ENCODE measurements around the gene TENT5C.

Gene TENT5C

DNA sequence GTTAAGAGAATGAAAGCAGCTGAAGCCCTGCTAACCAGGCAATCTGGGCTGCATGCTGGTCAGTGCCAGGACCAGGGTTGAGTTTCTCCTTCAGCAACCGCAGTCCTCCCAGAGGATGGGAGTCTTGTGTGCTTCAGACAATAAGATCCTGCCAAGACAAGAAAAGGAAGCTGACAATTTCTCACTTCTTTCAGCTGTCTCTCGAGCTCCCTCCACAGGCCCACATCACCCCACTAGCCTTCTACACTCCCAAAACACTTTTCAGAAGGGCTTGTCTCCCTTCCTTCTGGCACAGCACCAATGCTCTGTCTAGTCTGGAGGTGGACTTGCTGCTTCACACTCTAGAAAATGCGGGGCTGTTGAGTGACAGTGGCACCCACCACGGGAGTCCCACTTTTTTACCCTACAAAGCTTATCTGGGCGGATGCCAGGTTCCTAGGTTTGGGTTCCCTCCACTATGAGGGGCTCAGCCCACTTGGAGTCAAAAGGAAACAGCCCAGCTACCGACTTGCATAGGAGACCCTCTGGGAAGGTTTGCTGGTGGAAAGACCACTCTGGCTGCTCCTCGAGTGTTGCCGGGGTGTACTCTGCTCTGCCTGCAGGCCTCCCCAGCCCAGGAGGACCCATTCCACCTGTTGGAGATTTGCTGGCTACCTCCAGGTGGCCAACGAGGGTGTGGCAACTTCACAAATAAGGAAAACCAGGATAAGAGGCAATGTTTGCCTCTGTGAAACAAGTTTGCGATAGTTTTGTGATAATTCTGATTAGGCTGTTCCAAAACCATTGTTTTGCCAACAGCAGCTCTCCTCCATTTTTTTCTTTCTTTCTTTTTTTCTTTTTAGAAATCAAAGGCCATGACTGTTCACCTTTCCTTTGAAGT is 68.9 kb downstream of the TENT5C start:
- DNase-seq (ENCODE audit: low spot score): no peak

DNA sequence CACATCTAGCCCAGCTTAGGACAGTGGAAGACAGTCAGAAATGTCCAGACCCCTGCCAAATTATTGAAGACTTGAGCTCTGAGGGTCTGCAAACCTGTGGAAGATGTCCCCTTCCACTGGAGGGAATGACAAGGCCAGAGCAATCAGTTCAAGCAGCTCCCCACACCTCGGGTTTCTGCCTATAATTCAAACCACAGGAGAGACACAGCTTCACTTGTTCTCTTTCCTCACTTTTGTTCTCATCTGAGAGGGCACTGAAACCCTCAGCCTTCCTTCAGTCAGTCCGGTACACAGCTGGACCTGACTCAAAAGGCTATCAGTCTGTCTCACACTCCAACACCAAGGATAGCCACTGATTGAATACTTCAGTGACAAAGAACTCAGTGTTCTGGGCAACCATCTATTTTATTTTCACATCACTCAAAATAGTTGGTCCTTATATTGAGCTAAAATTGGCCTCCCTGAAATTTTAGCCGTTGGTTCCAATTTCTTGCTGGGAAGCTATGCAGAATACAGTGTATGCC is 70.1 kb downstream of the TENT5C start:
- no peak for DNase-seq (ENCODE audit: low spot score)

DNA sequence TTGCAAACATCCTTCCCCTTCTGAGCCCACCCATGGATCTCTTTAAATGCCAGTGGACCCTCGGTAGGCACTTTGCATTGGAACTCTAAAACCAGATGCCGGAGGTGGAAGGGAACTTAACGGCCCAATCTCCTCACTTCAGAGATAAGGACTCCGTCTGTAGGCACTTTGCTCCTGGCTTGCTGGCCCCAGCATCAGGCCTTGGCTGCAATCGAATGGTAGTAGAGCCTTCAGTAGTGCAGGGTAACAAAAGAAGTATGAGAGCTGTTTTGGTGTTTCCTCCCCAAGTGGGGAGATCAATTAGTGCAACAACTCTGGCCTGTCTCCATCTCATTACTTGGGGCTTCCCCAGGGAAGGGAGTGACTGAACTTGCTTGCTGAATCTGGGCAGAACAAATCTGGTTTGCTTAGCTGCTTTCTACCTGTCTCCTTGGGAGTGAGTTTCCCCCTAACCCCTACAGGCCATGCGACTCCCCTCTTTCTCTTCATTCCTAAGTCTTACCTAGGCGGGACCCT is 70.8 kb downstream of the TENT5C start:
- no peak for DNase-seq (ENCODE audit: low spot score)

Data from SK-N-DZ (cell line).